DOHH2 (cell line): ENCODE data around the gene SARS1.

ENCODE experiments used
- H3F3A ChIP-seq: fragments of 200-600 bp; sonication (generic), shearing (Covaris generic); 2 replicates; pipeline ENCODE4 v1.6.0; 2016; ENCODE audit warnings: antibody characterized with exemption, mild to moderate bottlenecking; ENCODE audit not compliant: control insufficient read depth, insufficient read depth
- H3K27ac ChIP-seq: fragments of 200-600 bp; sonication (generic); 2 replicates; pipeline ENCODE4 v1.5.1; 2014; ENCODE audit warnings: low read depth, mild to moderate bottlenecking, low read length, moderate library complexity
- H3K27me3 ChIP-seq: fragments of 200-600 bp; sonication (generic); 2 replicates; pipeline ENCODE4 v1.6.1; 2014; ENCODE audit warnings: mild to moderate bottlenecking, low read length, mixed read lengths; ENCODE audit not compliant: control insufficient read depth
- H3K36me3 ChIP-seq: fragments of 200-600 bp; sonication (generic); 2 replicates; pipeline ENCODE4 v1.6.1; 2014; ENCODE audit warnings: mild to moderate bottlenecking, low read length, moderate library complexity, mixed read lengths; ENCODE audit not compliant: control insufficient read depth
- H3K4me1 ChIP-seq: fragments of 200-600 bp; sonication (generic); 2 replicates; pipeline ENCODE4 v1.6.1; 2014; ENCODE audit warnings: mild to moderate bottlenecking, low read length, mixed read lengths; ENCODE audit not compliant: control insufficient read depth
- H3K4me2 ChIP-seq: fragments of 200-600 bp; sonication (generic); 2 replicates; pipeline ENCODE4 v1.6.0; 2014; ENCODE audit warnings: mild to moderate bottlenecking, low read length, moderate library complexity
- H3K4me3 ChIP-seq: fragments of 200-600 bp; sonication (generic); 2 replicates; pipeline ENCODE4 v1.5.1; 2014; ENCODE audit warnings: mild to moderate bottlenecking, low read length, mixed read lengths
- H3K79me2 ChIP-seq: fragments of 200-600 bp; sonication (generic); 2 replicates; pipeline ENCODE4 v1.6.1; 2014; ENCODE audit warnings: mild to moderate bottlenecking, low read length, mixed read lengths; ENCODE audit not compliant: control insufficient read depth
- H3K9me2 ChIP-seq: fragments of 200-600 bp; sonication (generic); replicated peaks from 2 replicates; pipeline ENCODE4 v1.6.1; 2014; ENCODE audit warnings: mild to moderate bottlenecking, low read length, mixed read lengths; ENCODE audit not compliant: control insufficient read depth
- H3K9me3 ChIP-seq: fragments of 200-600 bp; sonication (generic); 2 replicates; pipeline ENCODE4 v1.6.1; 2014; ENCODE audit warnings: antibody characterized with exemption, low read length, mixed read lengths; ENCODE audit not compliant: control insufficient read depth, insufficient read depth
- H4K20me1 ChIP-seq: fragments of 200-600 bp; sonication (generic); 2 replicates; pipeline ENCODE4 v1.6.0; 2014; ENCODE audit warnings: low read depth, mild to moderate bottlenecking, antibody characterized with exemption, low read length, moderate library complexity; ENCODE audit not compliant: control insufficient read depth, insufficient read depth
- CTCF ChIP-seq: fragments of 200-600 bp; sonication (generic); IDR thresholded peaks from one replicate; pipeline ENCODE4 v1.5.1; 2014; ENCODE audit warnings: antibody characterized with exemption, mild to moderate bottlenecking, low read depth, low read length; ENCODE audit not compliant: poor library complexity, severe bottlenecking
- EZH2phosphoT487 ChIP-seq: fragments of 200-600 bp; sonication (generic); IDR thresholded peaks from 2 replicates; pipeline ENCODE4 v1.6.1; 2017; ENCODE audit warnings: borderline replicate concordance, mild to moderate bottlenecking, antibody characterized with exemption, low read length, moderate library complexity, mixed read lengths

SARS1 gene

GRCh38 chr1:109274533-109275476 is 61.1 kb downstream of the SARS1 start:
- H3K27me3 ChIP-seq = no peaks in the 10 kb centered on the region

GRCh38 chr1:109275706-109276345 is 62.1 kb downstream of the SARS1 start:
- TF ChIP-seq EZH2phosphoT487 (no peak), CTCF (no peak)
- Histone ChIP-seq H3K79me2 (no peaks in the 10 kb centered on the region), H3K36me3 (peaks cover 19% of the 10 kb centered on the region), H3K9me2 (no peaks in the 10 kb centered on the region), H4K20me1 (no peaks in the 10 kb centered on the region), H3K4me3 (no peak overlapping the region), H3K27ac (no peak overlapping the region), H3K4me1 (peaks cover 10% of the 10 kb centered on the region), H3K4me2 (no peak overlapping the region), H3K27me3 (no peaks in the 10 kb centered on the region), H3K9me3 (no peaks in the 10 kb centered on the region), H3F3A (no peaks in the 10 kb centered on the region)

More at GRCh38 chr1:109274533-109275476, 61.1 kb downstream of the SARS1 start:
- no peaks in the 10 kb centered on the region for H3F3A ChIP-seq
- H3K4me1 ChIP-seq = peaks cover 10% of the 10 kb centered on the region
- TF ChIP-seq CTCF (no peak), EZH2phosphoT487 (no peak)
- no peak overlapping the region for H3K4me3 ChIP-seq
- H3K9me2 ChIP-seq = no peaks in the 10 kb centered on the region
- no peak overlapping the region for H3K4me2 ChIP-seq
- peaks cover 9% of the 10 kb centered on the region; the same call in 1 of the 2 replicates for H3K36me3 ChIP-seq
- H4K20me1 ChIP-seq = no peaks in the 10 kb centered on the region
- no peaks in the 10 kb centered on the region for H3K79me2 ChIP-seq
- H3K27ac ChIP-seq = no peak overlapping the region
- no peaks in the 10 kb centered on the region for H3K9me3 ChIP-seq

GRCh38 chr1:109277434-109278204 is 63.9 kb downstream of the SARS1 start:
- no peaks in the 10 kb centered on the region for H3F3A ChIP-seq
- H3K9me2 ChIP-seq = no peaks in the 10 kb centered on the region
- H3K4me3 ChIP-seq = no peak overlapping the region
- peaks cover 8% of the 10 kb centered on the region for H3K79me2 ChIP-seq
- no peak overlapping the region for H3K4me2 ChIP-seq
- peaks cover 19% of the 10 kb centered on the region for H3K36me3 ChIP-seq
- H3K9me3 ChIP-seq = no peaks in the 10 kb centered on the region
- H3K27me3 ChIP-seq = no peaks in the 10 kb centered on the region
- TF ChIP-seq CTCF (peak; percentile 95), EZH2phosphoT487 (no peak)
- peaks cover 21% of the 10 kb centered on the region for H3K4me1 ChIP-seq
- no peak overlapping the region for H3K27ac ChIP-seq
- no peaks in the 10 kb centered on the region for H4K20me1 ChIP-seq
